ENCODE results near the gene AAGAB.
A peak's percentile ranks its signal among the peaks of the same experiment; 100 is the strongest.
"Not testable (repeated sequence)": the region's sequence is repeated elsewhere in the genome, so short reads cannot be mapped to it uniquely, and the experiment has no call there.

AAGAB gene

GRCh38 chr15:67254238-67255175 is at the start of gene AAGAB, which contains the start of gene IQCH:
Gene AAGAB (minus strand): TSS chr15:67254661. CDS start chr15:67254631, 30 bp downstream.
Gene IQCH (plus strand): TSS chr15:67254786. CDS start chr15:67254897, 111 bp downstream.
- peak; percentile 99 for DNase-seq (ENCODE audit: low spot score)

- DNase-seq (ENCODE audit: low spot score), result no peak
Observed at GRCh38 chr15:67303490-67304363, 49.3 kb upstream of the AAGAB start.

GRCh38 chr15:67300266-67301025 is 46.0 kb upstream of the AAGAB start:
- no peak for DNase-seq (ENCODE audit: low spot score)

GRCh38 chr15:67296684-67297083 is 42.2 kb upstream of the AAGAB start:
- DNase-seq (ENCODE audit: low spot score), result no peak

GRCh38 chr15:67296188-67296587 is 41.7 kb upstream of the AAGAB start:
- DNase-seq (ENCODE audit: low spot score), result no peak

GRCh38 chr15:67290319-67290718 is 35.9 kb upstream of the AAGAB start:
- no peak for DNase-seq (ENCODE audit: low spot score)

GRCh38 chr15:67286400-67286799 is 31.9 kb upstream of the AAGAB start:
- not testable (repeated sequence) for DNase-seq (ENCODE audit: low spot score)

GRCh38 chr15:67285625-67286024 is 31.2 kb upstream of the AAGAB start:
- DNase-seq (ENCODE audit: low spot score), result not testable (repeated sequence)

GRCh38 chr15:67281714-67282113 is 27.3 kb upstream of the AAGAB start:
- no peak for DNase-seq (ENCODE audit: low spot score)

GRCh38 chr15:67280217-67280616 is 25.8 kb upstream of the AAGAB start:
- DNase-seq (ENCODE audit: low spot score), result no peak

- DNase-seq (ENCODE audit: low spot score), result no peak
Observed at GRCh38 chr15:67276666-67277065, 22.2 kb upstream of the AAGAB start.

GRCh38 chr15:67274236-67274635 is 19.8 kb upstream of the AAGAB start:
- no peak for DNase-seq (ENCODE audit: low spot score)

- no peak for DNase-seq (ENCODE audit: low spot score)
Observed at GRCh38 chr15:67267951-67268941, 13.8 kb upstream of the AAGAB start.

GRCh38 chr15:67267440-67267839 is 13.0 kb upstream of the AAGAB start:
- no peak for DNase-seq (ENCODE audit: low spot score)

GRCh38 chr15:67266870-67267269 is 12.4 kb upstream of the AAGAB start:
- no peak for DNase-seq (ENCODE audit: low spot score)

GRCh38 chr15:67259806-67260205 is 5.3 kb upstream of the AAGAB start:
- DNase-seq (ENCODE audit: low spot score), result no peak

- no peak for DNase-seq (ENCODE audit: low spot score)
Observed at GRCh38 chr15:67259379-67259778, 4.9 kb upstream of the AAGAB start.

GRCh38 chr15:67258412-67258811 is 4.0 kb upstream of the AAGAB start:
- DNase-seq (ENCODE audit: low spot score), result not testable (repeated sequence)

GRCh38 chr15:67256051-67256450 is 1.6 kb upstream of the AAGAB start:
- no peak for DNase-seq (ENCODE audit: low spot score)

- DNase-seq (ENCODE audit: low spot score), result no peak
Observed at GRCh38 chr15:67253549-67254237, 768 bp downstream of the AAGAB start.

Data from left forelimb (tissue), 1 donor.